Lower lobe of right lung (tissue), 2 donors: ENCODE measurements around the gene CSNK1D. TPM values are rescaled to one million over a fixed set of nuclear protein-coding genes. Genes with fewer than 3 reads are reported as not detected.

Experiments
- ATAC-seq, 2 donors: fragments of 200-7000 bp; cut with Tn5 transposase; one replicate each; pipeline ENCODE4 v1.9.1; 2020 to 2022; ENCODE audit warnings: mild to moderate bottlenecking in 2 of 2, moderate library complexity in 2 of 2
- DNase-seq: peaks from one replicate; pipeline ENCODE4 v3.0.0-alpha.2; 2020
- H3K27ac ChIP-seq: fragments of 200-600 bp; one replicate; pipeline ENCODE4 v1.8.0; 2022
- H3K27me3 ChIP-seq: fragments of 200-600 bp; one replicate; pipeline ENCODE4 v1.8.0; 2022; ENCODE audit warnings: low read depth
- H3K36me3 ChIP-seq: fragments of 200-600 bp; one replicate; pipeline ENCODE4 v1.8.0; 2022; ENCODE audit warnings: mild to moderate bottlenecking
- H3K4me1 ChIP-seq: fragments of 200-600 bp; one replicate; pipeline ENCODE4 v1.8.0; 2022
- H3K4me3 ChIP-seq: fragments of 200-600 bp; one replicate; pipeline ENCODE4 v1.8.0; 2022; ENCODE audit warnings: mild to moderate bottlenecking
- H3K9me3 ChIP-seq: fragments of 200-600 bp; one replicate; pipeline ENCODE4 v1.8.0; 2022
- intact Hi-C: fragments of 100-400 bp; cut with DNase I; formaldehyde crosslinking; loops from one replicate; pipeline ENCODE4 v1.11.0; 2022
- total RNA-seq: library from RNA; stranded (reverse); fragmentation: NEBNext Ultra II Directional; extraction: Animal tissue kit (Norgen Biotek cat#: 25700); gene quantifications from one replicate; pipeline ENCODE4 v1.2.1, GENCODE V29; 2021
- TF ChIP-seq, protein P1 (sequence below): fragments of 200-600 bp; IDR thresholded peaks from one replicate; pipeline ENCODE4 v1.8.0; 2022; ENCODE audit warnings: antibody characterized with exemption, mild to moderate bottlenecking
- donor health status: DM: no; HTN: yes; CAD: no; lungs with severe emphysema.

The CSNK1D gene
- total RNA-seq, 1 donor from 2014 or later, result 146 TPM

DNA sequence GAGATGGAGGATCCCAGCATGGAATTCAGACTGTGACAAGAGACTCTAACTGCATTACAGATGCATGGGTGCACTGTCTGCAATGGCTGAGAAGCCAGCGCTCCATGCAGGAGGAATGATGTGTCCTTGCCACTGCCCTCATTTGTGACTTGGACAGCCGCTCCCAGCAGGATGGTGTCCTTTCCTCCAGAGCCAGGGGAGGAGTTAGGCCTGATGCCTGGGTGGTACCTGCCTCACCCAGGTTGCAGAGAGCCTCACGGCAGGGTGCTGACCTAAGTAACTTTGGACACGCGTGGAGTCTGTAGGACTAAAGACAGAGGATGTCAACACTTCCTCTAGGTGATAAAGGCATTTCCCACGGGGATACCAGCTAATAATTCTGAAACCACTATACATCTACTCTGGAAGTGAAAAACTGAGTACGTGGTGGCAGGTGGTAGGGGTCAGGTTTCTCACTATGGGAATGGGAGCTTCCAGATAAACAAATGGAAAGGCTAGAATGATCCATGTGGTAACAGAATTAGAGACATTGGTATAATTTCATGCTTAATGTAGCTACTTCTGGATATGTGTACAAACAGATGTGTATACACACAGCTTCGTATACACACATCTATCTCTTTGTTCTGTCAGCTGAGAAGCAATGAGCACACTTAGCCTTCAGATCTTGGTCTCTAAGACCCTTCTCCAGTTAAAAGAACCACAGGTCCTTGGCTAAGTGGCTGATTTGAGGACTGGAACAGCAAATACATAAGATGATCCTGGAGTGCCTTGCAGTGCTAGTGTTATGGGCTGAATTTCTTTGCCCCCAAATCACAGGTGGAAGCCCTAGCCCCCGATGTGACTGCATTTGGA is 13.7 kb upstream of the CSNK1D start:
- no peaks in the 10 kb centered on the region for H3K36me3 ChIP-seq
- H3K27ac ChIP-seq, result peak overlapping the region; percentile 71
- peaks cover 57% of the 10 kb centered on the region for H3K4me1 ChIP-seq
- H3K9me3 ChIP-seq, result no peaks in the 10 kb centered on the region
- no peaks in the 10 kb centered on the region for H3K27me3 ChIP-seq
- no peak for ATAC-seq
- TF ChIP-seq, protein P1, sequence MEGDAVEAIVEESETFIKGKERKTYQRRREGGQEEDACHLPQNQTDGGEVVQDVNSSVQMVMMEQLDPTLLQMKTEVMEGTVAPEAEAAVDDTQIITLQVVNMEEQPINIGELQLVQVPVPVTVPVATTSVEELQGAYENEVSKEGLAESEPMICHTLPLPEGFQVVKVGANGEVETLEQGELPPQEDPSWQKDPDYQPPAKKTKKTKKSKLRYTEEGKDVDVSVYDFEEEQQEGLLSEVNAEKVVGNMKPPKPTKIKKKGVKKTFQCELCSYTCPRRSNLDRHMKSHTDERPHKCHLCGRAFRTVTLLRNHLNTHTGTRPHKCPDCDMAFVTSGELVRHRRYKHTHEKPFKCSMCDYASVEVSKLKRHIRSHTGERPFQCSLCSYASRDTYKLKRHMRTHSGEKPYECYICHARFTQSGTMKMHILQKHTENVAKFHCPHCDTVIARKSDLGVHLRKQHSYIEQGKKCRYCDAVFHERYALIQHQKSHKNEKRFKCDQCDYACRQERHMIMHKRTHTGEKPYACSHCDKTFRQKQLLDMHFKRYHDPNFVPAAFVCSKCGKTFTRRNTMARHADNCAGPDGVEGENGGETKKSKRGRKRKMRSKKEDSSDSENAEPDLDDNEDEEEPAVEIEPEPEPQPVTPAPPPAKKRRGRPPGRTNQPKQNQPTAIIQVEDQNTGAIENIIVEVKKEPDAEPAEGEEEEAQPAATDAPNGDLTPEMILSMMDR, result no peak
- DNase-seq, result no peak
- H3K4me3 ChIP-seq, result no peak overlapping the region
- intact Hi-C loops, result no loop called here

DNA sequence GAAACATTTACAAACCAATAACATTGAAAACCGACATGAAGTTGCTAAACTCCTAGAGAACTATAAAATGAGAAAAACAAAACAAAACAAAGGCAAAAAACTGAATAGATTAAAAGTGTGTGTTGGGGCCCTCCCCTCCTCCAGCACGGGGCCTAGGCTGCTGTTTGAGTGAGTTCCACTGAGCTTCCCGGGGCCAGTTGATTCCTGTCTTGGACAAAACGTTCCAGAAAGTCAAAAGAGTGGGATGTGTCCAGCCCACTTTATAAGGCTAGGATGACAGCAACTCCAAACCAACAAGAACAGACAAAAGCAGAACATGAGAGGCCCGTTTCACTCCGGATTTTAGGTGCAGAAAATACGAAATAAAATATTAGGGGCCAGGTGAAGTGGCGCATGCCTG is 11.6 kb upstream of the CSNK1D start:
- no peak overlapping the region for H3K4me3 ChIP-seq
- no peaks in the 10 kb centered on the region for H3K27me3 ChIP-seq
- no peaks in the 10 kb centered on the region for H3K9me3 ChIP-seq
- intact Hi-C loops, result no loop called here
- no peaks in the 10 kb centered on the region for H3K36me3 ChIP-seq
- TF ChIP-seq, protein P1, result no peak
- H3K4me1 ChIP-seq, result peaks cover 59% of the 10 kb centered on the region
- DNase-seq (no peak), ATAC-seq (no peak)
- H3K27ac ChIP-seq, result no peak overlapping the region

DNA sequence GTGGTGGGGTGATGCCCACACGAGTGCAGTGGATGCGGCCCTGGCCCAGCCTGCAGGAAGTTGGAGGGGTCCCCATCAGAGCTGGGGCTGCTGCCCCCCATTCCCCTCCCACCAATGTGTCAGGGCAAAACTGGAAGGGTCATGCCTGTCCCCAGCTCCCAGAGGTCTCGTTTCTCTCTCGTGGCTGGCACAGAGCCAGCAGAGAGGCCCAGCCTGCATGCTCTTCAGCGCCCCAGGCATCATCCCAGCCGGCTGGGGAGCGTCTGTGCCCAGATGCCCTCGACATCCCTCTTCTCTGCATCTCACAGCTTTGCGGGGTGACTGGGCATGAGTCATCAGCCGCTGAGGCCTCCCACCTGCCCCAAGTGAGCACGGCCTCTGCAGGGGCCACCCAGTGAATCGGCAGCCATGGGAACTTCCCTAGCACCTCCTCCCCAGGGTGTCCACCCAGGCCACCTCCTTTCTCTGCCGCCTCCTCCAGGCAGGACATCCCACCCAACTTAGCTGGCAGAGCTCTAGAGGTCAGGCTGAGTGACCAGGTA is 9.8 kb upstream of the CSNK1D start:
- H3K9me3 ChIP-seq, result no peaks in the 10 kb centered on the region
- ATAC-seq (no peak), DNase-seq (no peak)
- intact Hi-C loops, result no loop called here
- no peaks in the 10 kb centered on the region for H3K36me3 ChIP-seq
- no peak overlapping the region for H3K4me3 ChIP-seq
- TF ChIP-seq, protein P1, result no peak
- H3K27ac ChIP-seq, result no peak overlapping the region
- no peaks in the 10 kb centered on the region for H3K27me3 ChIP-seq
- peaks cover 42% of the 10 kb centered on the region for H3K4me1 ChIP-seq

DNA sequence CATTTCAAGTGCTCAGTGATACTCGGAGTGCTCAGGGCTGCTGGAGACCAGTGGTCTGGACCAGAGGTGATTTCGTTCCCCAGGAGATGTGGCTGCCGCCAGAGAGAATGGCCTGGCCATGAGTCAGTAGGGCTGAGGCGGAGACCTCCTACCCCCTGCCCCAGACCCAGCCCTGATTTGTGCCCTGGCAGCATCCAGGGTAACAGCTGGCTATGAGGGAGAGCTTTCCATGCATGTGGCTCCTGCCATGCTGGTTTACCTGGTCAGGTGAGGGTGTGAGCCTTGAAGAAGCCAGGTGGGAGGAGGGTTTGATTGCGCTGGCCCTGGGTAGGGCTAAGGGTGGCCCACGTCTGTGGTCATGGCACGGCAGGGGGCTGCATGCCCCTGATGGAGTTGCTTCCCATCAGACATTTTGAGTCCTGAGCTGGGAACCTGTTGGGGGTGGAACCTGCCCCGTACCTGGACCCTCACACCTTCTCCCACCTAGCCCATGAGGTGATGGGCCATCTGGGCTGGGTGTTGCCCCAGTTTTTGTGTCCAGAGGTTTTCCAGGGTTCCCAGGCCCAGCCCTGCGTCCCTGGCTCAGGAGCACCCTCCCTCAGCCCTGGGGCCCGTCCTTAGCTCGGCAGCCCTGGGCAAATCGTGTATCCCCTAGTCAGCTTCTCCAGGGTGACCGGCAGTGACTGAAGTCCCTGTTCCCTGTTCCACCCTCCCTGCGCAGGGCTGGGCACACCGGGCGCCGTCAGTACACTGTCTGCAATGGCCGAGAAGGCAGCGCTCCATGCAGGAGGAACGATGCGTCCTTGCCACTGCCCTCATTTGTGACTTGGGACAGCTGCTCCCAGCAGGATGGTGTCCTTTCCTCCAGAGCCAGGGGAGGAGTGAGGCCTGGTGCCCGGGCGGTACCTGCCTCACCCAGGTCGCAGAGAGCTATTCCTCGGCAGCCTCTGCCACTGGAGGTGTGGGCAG is 9.0 kb upstream of the CSNK1D start:
- ATAC-seq, result peak; percentile 43
- peaks cover 4% of the 10 kb centered on the region for H3K36me3 ChIP-seq
- no peak for DNase-seq
- H3K4me3 ChIP-seq, result no peak overlapping the region
- H3K27me3 ChIP-seq, result no peaks in the 10 kb centered on the region
- TF ChIP-seq, protein P1, result no peak
- intact Hi-C loops, result no loop called here
- H3K4me1 ChIP-seq, result peaks cover 35% of the 10 kb centered on the region
- H3K27ac ChIP-seq, result peak overlapping the region; percentile 51
- no peaks in the 10 kb centered on the region for H3K9me3 ChIP-seq

DNA sequence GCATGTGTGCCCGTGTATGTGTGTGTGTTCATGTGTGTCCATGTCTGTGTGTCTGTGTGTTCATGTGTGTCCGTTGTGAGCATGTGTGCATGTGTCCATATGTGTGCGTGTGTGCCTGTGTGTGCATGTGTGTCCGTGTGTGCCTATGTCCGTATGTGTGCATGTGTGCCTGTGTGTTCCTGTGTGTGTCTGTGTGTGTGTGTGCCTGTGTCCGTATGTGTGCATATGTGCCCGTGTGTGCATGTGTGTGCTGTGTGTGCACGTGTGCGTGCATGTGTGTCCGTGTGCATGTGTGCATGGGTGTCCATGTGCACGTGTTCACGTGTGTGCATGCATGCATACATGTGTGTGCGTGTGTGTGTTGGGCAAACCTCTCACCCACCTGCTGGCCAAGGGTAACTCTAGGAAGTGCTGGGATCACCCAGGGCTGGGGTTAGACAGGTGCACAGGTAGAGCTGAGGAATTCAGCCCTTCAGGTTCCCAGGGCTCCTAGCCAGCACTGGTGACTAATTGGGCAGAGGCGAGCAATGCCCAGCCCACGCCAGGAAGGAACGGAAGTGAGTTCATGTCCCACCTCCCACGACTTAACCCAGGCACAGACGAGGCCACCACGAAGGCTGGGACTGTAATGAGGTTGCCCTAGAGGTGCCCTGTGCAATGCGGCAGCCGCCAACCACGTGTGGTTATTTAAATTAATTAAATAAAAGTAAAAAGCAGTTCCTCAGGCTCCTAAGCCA is 8.2 kb upstream of the CSNK1D start:
- TF ChIP-seq, protein P1, result no peak
- Histone ChIP-seq H3K4me1 (peaks cover 27% of the 10 kb centered on the region), H3K9me3 (no peaks in the 10 kb centered on the region), H3K27ac (peak overlapping the region; percentile 51), H3K36me3 (peaks cover 4% of the 10 kb centered on the region), H3K4me3 (no peak overlapping the region), H3K27me3 (no peaks in the 10 kb centered on the region)
- DNase-seq, result peak; percentile 83
- ATAC-seq, result peak; percentile 87 to 88
- intact Hi-C loops, result no loop called here
